OCI-LY7 (cell line): ENCODE results near the gene RNF215. TPM values are rescaled to one million over a fixed set of nuclear protein-coding genes. Genes with fewer than 3 reads are reported as not detected.

Experiments
- BruUV-seq: library from RNA; stranded (reverse); fragments of 400-500 nt; replicated peaks from 2 replicates; lab custom pipeline; 2021; lab: Mats Ljungman, UMichigan
- CTCF ChIA-PET: fragments of 300-600 bp; sonication (Branson Sonifier 250); formaldehyde crosslinking; loops from one replicate; lab custom pipeline; 2022; ENCODE audit warnings: antibody characterized with exemption; ENCODE audit not compliant: unreplicated experiment; lab: Charles Lee
- POLR2A ChIA-PET: fragments of 300-600 bp; sonication (Branson Sonifier 250); formaldehyde crosslinking; loops from one replicate; lab custom pipeline; 2022; ENCODE audit warnings: antibody characterized with exemption; lab: Charles Lee
- DNase-seq: peaks from one replicate; pipeline ENCODE4 v3.0.0-alpha.2; 2015; ENCODE audit warnings: low spot score
- H2AFZ ChIP-seq: fragments of 200-600 bp; sonication (generic), shearing (Covaris generic); 2 replicates; pipeline ENCODE4 v1.6.1; 2014; ENCODE audit warnings: mild to moderate bottlenecking, antibody characterized with exemption, low read length, moderate library complexity
- H3K27ac ChIP-seq: fragments of 200-600 bp; sonication (generic); 2 replicates; pipeline ENCODE4 v1.5.1; 2014; ENCODE audit warnings: mixed run types, low read depth, mild to moderate bottlenecking, moderate library complexity, low read length, inconsistent platforms; ENCODE audit not compliant: poor library complexity, severe bottlenecking
- H3K36me3 ChIP-seq: fragments of 200-600 bp; sonication (generic); 2 replicates; pipeline ENCODE4 v1.6.1; 2014; ENCODE audit warnings: mild to moderate bottlenecking, antibody characterized with exemption, low read length, moderate library complexity, mixed read lengths; ENCODE audit not compliant: insufficient read depth
- H3K4me1 ChIP-seq: fragments of 200-600 bp; sonication (generic); 2 replicates; pipeline ENCODE4 v1.5.1; 2014; ENCODE audit warnings: mild to moderate bottlenecking, low read length; ENCODE audit not compliant: insufficient read depth, poor library complexity, severe bottlenecking
- H3K4me2 ChIP-seq: fragments of 200-600 bp; sonication (generic); 2 replicates; pipeline ENCODE4 v1.6.1; 2014; ENCODE audit warnings: mild to moderate bottlenecking, low read length
- H3K4me3 ChIP-seq: fragments of 200-600 bp; sonication (generic); 2 replicates; pipeline ENCODE4 v1.5.1; 2014; ENCODE audit warnings: mild to moderate bottlenecking, low read depth, low read length; ENCODE audit not compliant: poor library complexity, severe bottlenecking
- H3K79me2 ChIP-seq: fragments of 200-600 bp; sonication (generic); 2 replicates; pipeline ENCODE4 v1.6.1; 2016; ENCODE audit warnings: low read depth, mild to moderate bottlenecking, low read length, moderate library complexity, mixed read lengths; ENCODE audit not compliant: insufficient read depth
- H3K9me2 ChIP-seq: fragments of 200-600 bp; sonication (generic); 2 replicates; pipeline ENCODE4 v1.6.1; 2016; ENCODE audit warnings: mild to moderate bottlenecking, low read length, mixed read lengths; ENCODE audit not compliant: insufficient read depth
- H3K9me3 ChIP-seq: fragments of 200-600 bp; sonication (generic); 2 replicates; pipeline ENCODE4 v1.6.1; 2014; ENCODE audit warnings: mild to moderate bottlenecking, mixed run types, low read length, mixed read lengths
- H4K20me1 ChIP-seq: fragments of 200-600 bp; sonication (generic); 2 replicates; pipeline ENCODE4 v1.6.1; 2014; ENCODE audit warnings: mild to moderate bottlenecking, antibody characterized with exemption, low read length, moderate library complexity, mixed read lengths; ENCODE audit not compliant: insufficient read depth
- EZH2phosphoT487 ChIP-seq: fragments of 200-600 bp; sonication (generic); IDR thresholded peaks from 2 replicates; pipeline ENCODE4 v1.6.1; 2018; ENCODE audit warnings: low read depth, borderline replicate concordance, mild to moderate bottlenecking, mixed run types, antibody characterized with exemption, low read length, moderate library complexity, mixed read lengths
- intact Hi-C: fragments of 100-400 bp; cut with micrococcal nuclease; formaldehyde crosslinking; loops from one replicate; pipeline ENCODE4 v1.10.0; 2022; ENCODE audit not compliant: unreplicated experiment
- total RNA-seq, 2 experiments: library from RNA; depleted of rRNA in 1 of 2; stranded (reverse); fragments of >200 nt in 1 of 2; shearing (Covaris generic) in 1 of 2; gene quantifications; 2 replicates each; pipeline ENCODE4 v1.2.3, GENCODE V29; 2014 to 2022
- TF ChIP-seq, protein P1 (sequence below): fragments of 200-600 bp; sonication (generic); conservative IDR thresholded peaks from 2 replicates; pipeline ENCODE4 v1.5.1; 2014; ENCODE audit warnings: mild to moderate bottlenecking, antibody characterized with exemption, low read length, moderate library complexity, mixed read lengths

RNF215 gene
- total RNA-seq, 2 experiments from 2014 or later = 8.0 to 13.8 TPM

DNA sequence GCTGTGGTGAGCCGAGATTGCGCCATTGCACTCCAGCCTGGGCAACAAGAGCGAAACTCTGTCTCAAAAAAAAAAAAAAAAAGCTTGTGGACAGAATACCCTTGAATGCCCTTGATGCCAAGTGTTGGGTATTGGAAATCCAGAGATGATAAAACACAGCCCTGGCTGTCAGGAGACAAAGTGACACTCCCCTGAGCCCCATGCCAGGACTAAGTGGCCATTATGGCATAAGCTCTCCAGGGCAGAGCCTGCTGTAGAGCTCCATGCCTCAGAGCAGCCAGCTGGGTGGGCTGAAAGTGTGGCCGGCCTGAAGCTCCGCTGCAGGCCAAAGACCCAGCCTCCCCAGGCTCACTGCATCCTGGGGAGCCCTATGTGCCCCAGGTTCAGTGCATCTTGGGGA, 4.9 kb downstream of the RNF215 start:
- peaks cover 13% of the 10 kb centered on the region for H3K4me1 ChIP-seq
- H3K9me2 ChIP-seq = no peaks in the 10 kb centered on the region
- H3K27ac ChIP-seq = no peak overlapping the region
- ChIA-PET POLR2A (no interaction called here), CTCF (interaction anchor here (0.6 kb wide), 1 partner anchor 41 kb away, joined by 3 read pairs; no protein-coding TSS in a partner anchor)
- H3K79me2 ChIP-seq = no peaks in the 10 kb centered on the region
- DNase-seq = no peak
- no peaks in the 10 kb centered on the region for H3K36me3 ChIP-seq
- no peaks in the 10 kb centered on the region for H4K20me1 ChIP-seq
- intact Hi-C loops = no loop called here
- H3K4me3 ChIP-seq = no peak overlapping the region
- no peaks in the 10 kb centered on the region for H3K9me3 ChIP-seq
- no TSS peak for BruUV-seq
- no peak overlapping the region for H2AFZ ChIP-seq
- no peak overlapping the region for H3K4me2 ChIP-seq
- TF ChIP-seq EZH2phosphoT487 = no peak
- TF ChIP-seq, protein P1, sequence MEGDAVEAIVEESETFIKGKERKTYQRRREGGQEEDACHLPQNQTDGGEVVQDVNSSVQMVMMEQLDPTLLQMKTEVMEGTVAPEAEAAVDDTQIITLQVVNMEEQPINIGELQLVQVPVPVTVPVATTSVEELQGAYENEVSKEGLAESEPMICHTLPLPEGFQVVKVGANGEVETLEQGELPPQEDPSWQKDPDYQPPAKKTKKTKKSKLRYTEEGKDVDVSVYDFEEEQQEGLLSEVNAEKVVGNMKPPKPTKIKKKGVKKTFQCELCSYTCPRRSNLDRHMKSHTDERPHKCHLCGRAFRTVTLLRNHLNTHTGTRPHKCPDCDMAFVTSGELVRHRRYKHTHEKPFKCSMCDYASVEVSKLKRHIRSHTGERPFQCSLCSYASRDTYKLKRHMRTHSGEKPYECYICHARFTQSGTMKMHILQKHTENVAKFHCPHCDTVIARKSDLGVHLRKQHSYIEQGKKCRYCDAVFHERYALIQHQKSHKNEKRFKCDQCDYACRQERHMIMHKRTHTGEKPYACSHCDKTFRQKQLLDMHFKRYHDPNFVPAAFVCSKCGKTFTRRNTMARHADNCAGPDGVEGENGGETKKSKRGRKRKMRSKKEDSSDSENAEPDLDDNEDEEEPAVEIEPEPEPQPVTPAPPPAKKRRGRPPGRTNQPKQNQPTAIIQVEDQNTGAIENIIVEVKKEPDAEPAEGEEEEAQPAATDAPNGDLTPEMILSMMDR = no peak

DNA sequence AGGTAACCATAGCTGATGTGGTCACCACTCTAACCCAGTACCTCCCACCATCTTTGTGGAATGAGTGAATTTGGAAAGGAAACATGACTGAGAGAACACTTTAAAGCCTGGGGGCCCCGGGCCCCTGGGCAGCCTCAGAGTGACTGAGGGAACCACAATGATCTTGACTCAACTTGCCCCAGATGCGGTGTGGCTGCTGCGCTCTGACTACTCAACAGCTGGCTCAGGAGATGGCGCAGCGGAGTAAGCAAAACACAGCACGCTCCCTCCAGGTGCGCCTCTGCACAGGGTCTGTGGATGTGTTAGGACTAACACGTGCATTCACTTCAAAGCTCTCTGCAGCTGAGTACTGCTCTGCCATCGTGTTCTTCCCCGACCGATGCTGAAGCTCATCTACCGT, 5.9 kb downstream of the RNF215 start:
- ChIA-PET CTCF (no interaction called here), POLR2A (no interaction called here)
- intact Hi-C loops = no loop called here
- Histone ChIP-seq H3K36me3 (no peaks in the 10 kb centered on the region), H3K4me2 (no peak overlapping the region), H3K79me2 (no peaks in the 10 kb centered on the region), H3K9me3 (no peaks in the 10 kb centered on the region), H3K4me3 (no peak overlapping the region), H4K20me1 (no peaks in the 10 kb centered on the region), H3K4me1 (peaks cover 8% of the 10 kb centered on the region), H3K27ac (no peak overlapping the region), H2AFZ (no peak overlapping the region), H3K9me2 (no peaks in the 10 kb centered on the region)
- DNase-seq = no peak
- TF ChIP-seq, protein P1 = no peak
- TF ChIP-seq EZH2phosphoT487 = no peak
- no TSS peak for BruUV-seq

DNA sequence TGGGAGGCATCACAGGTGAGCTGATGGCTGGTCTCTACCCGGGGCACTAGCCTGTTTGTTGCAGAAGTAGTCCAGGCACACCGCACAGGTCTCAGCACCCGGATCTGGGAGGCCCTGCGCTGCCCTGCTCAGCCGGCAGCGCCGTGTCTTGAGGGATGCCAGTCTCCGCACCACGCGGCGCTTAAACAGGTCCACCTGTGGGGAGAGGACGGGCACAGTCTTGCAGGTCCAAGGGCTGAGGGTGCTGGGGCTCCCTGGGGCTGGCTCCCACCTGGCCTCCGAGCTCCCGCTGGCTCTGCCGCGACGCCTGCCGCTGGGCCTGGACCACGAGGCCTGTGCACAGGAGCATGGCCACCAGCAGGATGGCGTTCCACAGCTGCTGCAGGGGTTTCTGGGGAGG, 7.2 kb downstream of the RNF215 start:
- Histone ChIP-seq H3K4me1 (peaks cover 6% of the 10 kb centered on the region), H4K20me1 (no peaks in the 10 kb centered on the region), H3K4me2 (no peak overlapping the region), H2AFZ (no peak overlapping the region), H3K79me2 (no peaks in the 10 kb centered on the region), H3K27ac (no peak overlapping the region), H3K9me3 (no peaks in the 10 kb centered on the region), H3K9me2 (no peaks in the 10 kb centered on the region), H3K4me3 (no peak overlapping the region), H3K36me3 (no peaks in the 10 kb centered on the region)
- intact Hi-C loops = no loop called here
- BruUV-seq = no TSS peak
- ChIA-PET CTCF (no interaction called here), POLR2A (no interaction called here)
- no peak for TF ChIP-seq EZH2phosphoT487
- no peak for DNase-seq
